K562 (cell line): Measurements from ENCODE around the gene WIPF2. TPM values are rescaled to one million over a fixed set of nuclear protein-coding genes. Genes with fewer than 3 reads are reported as not detected.

Experiments
- CCNT2 ChIP-seq: IDR thresholded peaks from 2 replicates; pipeline ENCODE4 v1.6.1; 2011; ENCODE audit warnings: borderline replicate concordance, low read depth, mild to moderate bottlenecking, moderate library complexity, mixed read lengths, low read length; ENCODE audit not compliant: insufficient read length; ENCODE audit errors: extremely low read depth
- CREM ChIP-seq: IDR thresholded peaks from 2 replicates; pipeline ENCODE4 v1.6.1; 2014; ENCODE audit warnings: antibody characterized with exemption, low read depth
- CTBP1 ChIP-seq: fragments of 450-650 bp; IDR thresholded peaks from 2 replicates; pipeline ENCODE4 v1.6.1; 2016; ENCODE audit warnings: borderline replicate concordance
- HLTF ChIP-seq: fragments of 450-650 bp; IDR thresholded peaks from 2 replicates; pipeline ENCODE4 v1.6.1; 2016
- KDM4B ChIP-seq, 2 experiments: fragments of 450-650 bp in 1 of 2; sonication (generic) in 1 of 2; IDR thresholded peaks; 2 replicates each; pipeline ENCODE4 v1.6.1; 2016 to 2017; ENCODE audit warnings: borderline replicate concordance in 2 of 2, antibody characterized with exemption in 1 of 2, low read depth in 1 of 2, mild to moderate bottlenecking in 1 of 2
- NCOA6 ChIP-seq: fragments of 450-650 bp; IDR thresholded peaks from 2 replicates; pipeline ENCODE4 v1.6.1; 2017; ENCODE audit warnings: mild to moderate bottlenecking
- NFIC ChIP-seq: fragments of 450-650 bp; IDR thresholded peaks from 2 replicates; pipeline ENCODE4 v1.6.1; 2017; ENCODE audit warnings: mild to moderate bottlenecking, inconsistent platforms
- ZNF124 ChIP-seq: sonication (generic); formaldehyde crosslinking; IDR thresholded peaks from 2 replicates; pipeline ENCODE4 v1.8.1; 2022; ENCODE audit warnings: missing genetic modification reagents
- ZNF146 ChIP-seq: IDR thresholded peaks from one replicate; pipeline ENCODE4 v1.6.1; 2018; ENCODE audit warnings: missing compliant biosample characterization; ENCODE audit not compliant: unreplicated experiment
- polyA plus RNA-seq, 8 experiments: library from polyadenylated mRNA; depleted of rRNA in 4 of 8; stranded (reverse) in 5 of 8; unstranded in 3 of 8; fragments of >200 nt; fragmentation: Nextera tagmentation in 2 of 8; fragmentation: Illumina TruSeq in 1 of 8; extraction: Ambion mirVana in 2 of 8; extraction: Trizol in 1 of 8; gene quantifications; 2 replicates each; pipeline versions ENCODE4 v1.2.1 to v1.2.3, GENCODE V29; 2011 to 2014; ENCODE audit warnings: inconsistent platforms in 1 of 8, missing spikeins in 1 of 8
- total RNA-seq, 7 experiments: library from RNA; depleted of rRNA in 6 of 7; stranded (reverse); fragments of >200 nt in 6 of 7; fragmentation: Illumina TruSeq in 2 of 7; extraction: Trizol in 2 of 7; gene quantifications; 2 replicates each; pipeline versions ENCODE4 v1.2.1 to v1.2.3, GENCODE V29; 2011 to 2021; ENCODE audit warnings: low replicate concordance in 1 of 7
- TF ChIP-seq, protein P1 (sequence below): sonication (generic); formaldehyde crosslinking; IDR thresholded peaks from 2 replicates; pipeline ENCODE4 v1.8.0; 2023; ENCODE audit warnings: mild to moderate bottlenecking, missing genetic modification reagents
- TF ChIP-seq, protein P2 (sequence below): fragments of 250-450 bp; sonication (Bioruptor Pico); IDR thresholded peaks from 2 replicates; pipeline ENCODE4 v1.8.0; 2022; ENCODE audit warnings: moderate library complexity, mild to moderate bottlenecking, inconsistent platforms
- TF ChIP-seq, protein P3 (sequence below): fragments of 450-650 bp; IDR thresholded peaks from 2 replicates; pipeline ENCODE4 v1.6.1; 2018; ENCODE audit not compliant: partially characterized antibody
- TF ChIP-seq, protein P4 (sequence below): sonication (generic); formaldehyde crosslinking; IDR thresholded peaks from 2 replicates; pipeline ENCODE4 v1.8.0; 2022; ENCODE audit warnings: mild to moderate bottlenecking, missing genetic modification reagents

Gene WIPF2
- total and polyA plus RNA-seq, 9 of the 15 experiments (the other 6 are each of a cell fraction or from before 2014, with no cell fraction given), result 3.6 to 15.0 (median 5.3) TPM

DNA sequence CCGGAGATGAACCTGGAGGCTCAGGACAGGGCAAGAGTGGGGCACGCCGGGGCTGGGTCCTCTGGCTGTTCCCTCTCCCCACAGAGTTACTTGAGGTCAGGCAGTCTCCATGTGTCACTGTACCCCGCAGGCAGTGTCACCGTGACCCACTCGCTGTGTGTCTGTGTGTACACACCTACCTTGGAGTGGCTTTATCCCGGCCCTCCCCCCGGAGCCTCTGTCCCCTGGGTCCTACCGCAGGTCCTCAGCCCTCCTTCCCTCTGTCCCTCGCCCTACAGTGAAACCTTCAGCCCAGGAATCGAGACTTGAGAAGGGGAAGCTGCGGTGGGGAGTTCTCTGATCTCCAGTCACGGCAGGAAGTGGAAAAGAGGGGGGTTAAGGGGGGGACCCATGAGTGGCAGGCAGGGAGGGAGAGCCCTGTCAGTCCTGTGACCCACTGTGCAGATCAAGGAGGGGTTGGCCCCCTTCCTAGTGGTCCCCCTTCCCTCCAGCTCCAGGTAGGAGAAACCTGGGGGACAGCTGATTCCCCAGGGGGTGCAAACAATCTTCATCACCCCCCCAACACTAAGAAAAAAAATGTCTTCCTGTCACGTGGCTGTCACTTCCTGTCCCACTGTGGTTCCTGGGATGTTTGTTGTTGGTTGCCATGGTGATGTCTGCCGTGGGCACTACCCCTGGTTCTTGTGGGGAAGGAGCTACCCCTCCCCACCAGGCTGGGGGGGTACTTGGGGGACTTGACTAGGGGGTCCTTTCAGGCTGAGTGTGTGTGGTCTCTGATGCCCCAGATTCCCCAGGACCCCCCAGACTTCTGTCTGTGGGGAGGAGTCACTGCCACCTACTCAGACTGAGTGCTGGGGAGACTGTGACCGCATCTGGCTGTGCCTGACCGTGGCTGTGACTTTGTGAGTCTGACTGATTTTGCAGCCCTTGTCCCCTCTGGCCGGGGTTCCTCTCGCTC lies 103.5 kb downstream of the WIPF2 start (continued):
- TF ChIP-seq, protein P1, sequence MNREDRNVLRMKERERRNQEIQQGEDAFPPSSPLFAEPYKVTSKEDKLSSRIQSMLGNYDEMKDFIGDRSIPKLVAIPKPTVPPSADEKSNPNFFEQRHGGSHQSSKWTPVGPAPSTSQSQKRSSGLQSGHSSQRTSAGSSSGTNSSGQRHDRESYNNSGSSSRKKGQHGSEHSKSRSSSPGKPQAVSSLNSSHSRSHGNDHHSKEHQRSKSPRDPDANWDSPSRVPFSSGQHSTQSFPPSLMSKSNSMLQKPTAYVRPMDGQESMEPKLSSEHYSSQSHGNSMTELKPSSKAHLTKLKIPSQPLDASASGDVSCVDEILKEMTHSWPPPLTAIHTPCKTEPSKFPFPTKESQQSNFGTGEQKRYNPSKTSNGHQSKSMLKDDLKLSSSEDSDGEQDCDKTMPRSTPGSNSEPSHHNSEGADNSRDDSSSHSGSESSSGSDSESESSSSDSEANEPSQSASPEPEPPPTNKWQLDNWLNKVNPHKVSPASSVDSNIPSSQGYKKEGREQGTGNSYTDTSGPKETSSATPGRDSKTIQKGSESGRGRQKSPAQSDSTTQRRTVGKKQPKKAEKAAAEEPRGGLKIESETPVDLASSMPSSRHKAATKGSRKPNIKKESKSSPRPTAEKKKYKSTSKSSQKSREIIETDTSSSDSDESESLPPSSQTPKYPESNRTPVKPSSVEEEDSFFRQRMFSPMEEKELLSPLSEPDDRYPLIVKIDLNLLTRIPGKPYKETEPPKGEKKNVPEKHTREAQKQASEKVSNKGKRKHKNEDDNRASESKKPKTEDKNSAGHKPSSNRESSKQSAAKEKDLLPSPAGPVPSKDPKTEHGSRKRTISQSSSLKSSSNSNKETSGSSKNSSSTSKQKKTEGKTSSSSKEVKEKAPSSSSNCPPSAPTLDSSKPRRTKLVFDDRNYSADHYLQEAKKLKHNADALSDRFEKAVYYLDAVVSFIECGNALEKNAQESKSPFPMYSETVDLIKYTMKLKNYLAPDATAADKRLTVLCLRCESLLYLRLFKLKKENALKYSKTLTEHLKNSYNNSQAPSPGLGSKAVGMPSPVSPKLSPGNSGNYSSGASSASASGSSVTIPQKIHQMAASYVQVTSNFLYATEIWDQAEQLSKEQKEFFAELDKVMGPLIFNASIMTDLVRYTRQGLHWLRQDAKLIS, result no peak
- TF ChIP-seq, protein P2, sequence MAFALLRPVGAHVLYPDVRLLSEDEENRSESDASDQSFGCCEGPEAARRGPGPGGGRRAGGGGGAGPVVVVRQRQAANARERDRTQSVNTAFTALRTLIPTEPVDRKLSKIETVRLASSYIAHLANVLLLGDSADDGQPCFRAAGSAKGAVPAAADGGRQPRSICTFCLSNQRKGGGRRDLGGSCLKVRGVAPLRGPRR (CRISPR knock-in tag), result no peak
- TF ChIP-seq, protein P3, sequence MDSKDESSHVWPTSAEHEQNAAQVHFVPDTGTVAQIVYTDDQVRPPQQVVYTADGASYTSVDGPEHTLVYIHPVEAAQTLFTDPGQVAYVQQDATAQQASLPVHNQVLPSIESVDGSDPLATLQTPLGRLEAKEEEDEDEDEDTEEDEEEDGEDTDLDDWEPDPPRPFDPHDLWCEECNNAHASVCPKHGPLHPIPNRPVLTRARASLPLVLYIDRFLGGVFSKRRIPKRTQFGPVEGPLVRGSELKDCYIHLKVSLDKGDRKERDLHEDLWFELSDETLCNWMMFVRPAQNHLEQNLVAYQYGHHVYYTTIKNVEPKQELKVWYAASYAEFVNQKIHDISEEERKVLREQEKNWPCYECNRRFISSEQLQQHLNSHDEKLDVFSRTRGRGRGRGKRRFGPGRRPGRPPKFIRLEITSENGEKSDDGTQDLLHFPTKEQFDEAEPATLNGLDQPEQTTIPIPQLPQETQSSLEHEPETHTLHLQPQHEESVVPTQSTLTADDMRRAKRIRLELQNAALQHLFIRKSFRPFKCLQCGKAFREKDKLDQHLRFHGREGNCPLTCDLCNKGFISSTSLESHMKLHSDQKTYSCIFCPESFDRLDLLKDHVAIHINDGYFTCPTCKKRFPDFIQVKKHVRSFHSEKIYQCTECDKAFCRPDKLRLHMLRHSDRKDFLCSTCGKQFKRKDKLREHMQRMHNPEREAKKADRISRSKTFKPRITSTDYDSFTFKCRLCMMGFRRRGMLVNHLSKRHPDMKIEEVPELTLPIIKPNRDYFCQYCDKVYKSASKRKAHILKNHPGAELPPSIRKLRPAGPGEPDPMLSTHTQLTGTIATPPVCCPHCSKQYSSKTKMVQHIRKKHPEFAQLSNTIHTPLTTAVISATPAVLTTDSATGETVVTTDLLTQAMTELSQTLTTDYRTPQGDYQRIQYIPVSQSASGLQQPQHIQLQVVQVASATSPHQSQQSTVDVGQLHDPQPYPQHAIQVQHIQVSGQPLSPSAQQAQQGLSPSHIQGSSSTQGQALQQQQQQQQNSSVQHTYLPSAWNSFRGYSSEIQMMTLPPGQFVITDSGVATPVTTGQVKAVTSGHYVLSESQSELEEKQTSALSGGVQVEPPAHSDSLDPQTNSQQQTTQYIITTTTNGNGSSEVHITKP, result peak; percentile 87
- TF ChIP-seq, protein P4, sequence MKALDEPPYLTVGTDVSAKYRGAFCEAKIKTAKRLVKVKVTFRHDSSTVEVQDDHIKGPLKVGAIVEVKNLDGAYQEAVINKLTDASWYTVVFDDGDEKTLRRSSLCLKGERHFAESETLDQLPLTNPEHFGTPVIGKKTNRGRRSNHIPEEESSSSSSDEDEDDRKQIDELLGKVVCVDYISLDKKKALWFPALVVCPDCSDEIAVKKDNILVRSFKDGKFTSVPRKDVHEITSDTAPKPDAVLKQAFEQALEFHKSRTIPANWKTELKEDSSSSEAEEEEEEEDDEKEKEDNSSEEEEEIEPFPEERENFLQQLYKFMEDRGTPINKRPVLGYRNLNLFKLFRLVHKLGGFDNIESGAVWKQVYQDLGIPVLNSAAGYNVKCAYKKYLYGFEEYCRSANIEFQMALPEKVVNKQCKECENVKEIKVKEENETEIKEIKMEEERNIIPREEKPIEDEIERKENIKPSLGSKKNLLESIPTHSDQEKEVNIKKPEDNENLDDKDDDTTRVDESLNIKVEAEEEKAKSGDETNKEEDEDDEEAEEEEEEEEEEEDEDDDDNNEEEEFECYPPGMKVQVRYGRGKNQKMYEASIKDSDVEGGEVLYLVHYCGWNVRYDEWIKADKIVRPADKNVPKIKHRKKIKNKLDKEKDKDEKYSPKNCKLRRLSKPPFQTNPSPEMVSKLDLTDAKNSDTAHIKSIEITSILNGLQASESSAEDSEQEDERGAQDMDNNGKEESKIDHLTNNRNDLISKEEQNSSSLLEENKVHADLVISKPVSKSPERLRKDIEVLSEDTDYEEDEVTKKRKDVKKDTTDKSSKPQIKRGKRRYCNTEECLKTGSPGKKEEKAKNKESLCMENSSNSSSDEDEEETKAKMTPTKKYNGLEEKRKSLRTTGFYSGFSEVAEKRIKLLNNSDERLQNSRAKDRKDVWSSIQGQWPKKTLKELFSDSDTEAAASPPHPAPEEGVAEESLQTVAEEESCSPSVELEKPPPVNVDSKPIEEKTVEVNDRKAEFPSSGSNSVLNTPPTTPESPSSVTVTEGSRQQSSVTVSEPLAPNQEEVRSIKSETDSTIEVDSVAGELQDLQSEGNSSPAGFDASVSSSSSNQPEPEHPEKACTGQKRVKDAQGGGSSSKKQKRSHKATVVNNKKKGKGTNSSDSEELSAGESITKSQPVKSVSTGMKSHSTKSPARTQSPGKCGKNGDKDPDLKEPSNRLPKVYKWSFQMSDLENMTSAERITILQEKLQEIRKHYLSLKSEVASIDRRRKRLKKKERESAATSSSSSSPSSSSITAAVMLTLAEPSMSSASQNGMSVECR (CRISPR knock-in tag), result peak; percentile 33; the same call in 1 of the 2 replicates
- TF ChIP-seq ZNF146 (CRISPR knock-in tag), result no peak
- no peak for TF ChIP-seq NCOA6
- TF ChIP-seq CCNT2, result peak; percentile 11
- no peak for TF ChIP-seq NFIC
- TF ChIP-seq HLTF, result no peak
- TF ChIP-seq CREM, result peak; percentile 46; the same call in 1 of the 2 replicates
- no peak for TF ChIP-seq ZNF124
- TF ChIP-seq CTBP1, result peak; percentile 41; the same call in 1 of the 2 replicates
- peak in 1 of 2 experiments; percentile 98; a peak in 2 of 4 replicates for TF ChIP-seq KDM4B (IDR thresholded peaks at IDR 0.05; ENCODE audit: borderline replicate concordance in 2 of 2, low read depth in 1 of 2)
